MCF 10A (cell line): ENCODE data around the gene EFNA2. TPM values are rescaled to one million over a fixed set of nuclear protein-coding genes. Genes with fewer than 3 reads are reported as not detected.

Experiments
- BruUV-seq: library from RNA; stranded (reverse); fragments of 400-500 nt; replicated peaks from 2 replicates; lab custom pipeline; 2021; lab: Mats Ljungman, UMichigan
- CTCF ChIA-PET: fragments of 300-600 bp; sonication (Branson Sonifier 250); formaldehyde crosslinking; extraction: SDS; loops from one replicate; lab custom pipeline; 2021; ENCODE audit warnings: antibody characterized with exemption, inconsistent platforms; lab: Yijun Ruan, JAX
- POLR2A ChIA-PET: fragments of 300-600, 350-650 bp; sonication (Branson Sonifier 250); formaldehyde crosslinking; extraction: SDS; loops from one replicate; lab custom pipeline; 2020; ENCODE audit warnings: antibody characterized with exemption, inconsistent platforms; lab: Yijun Ruan, JAX
- DNase-seq: peaks from one replicate; pipeline ENCODE4 v3.0.0-alpha.2; 2018; ENCODE audit not compliant: unreplicated experiment
- H3K27ac Mint-ChIP-seq: one replicate; pipeline ENCODE4 v1.8.0; 2022; ENCODE audit warnings: mild to moderate bottlenecking, low read depth, mixed read lengths; ENCODE audit not compliant: unreplicated experiment
- H3K27me3 Mint-ChIP-seq: one replicate; pipeline ENCODE4 v1.8.0; 2022; ENCODE audit warnings: mixed read lengths; ENCODE audit not compliant: insufficient read depth, unreplicated experiment
- H3K36me3 Mint-ChIP-seq: one replicate; pipeline ENCODE4 v1.8.0; 2022; ENCODE audit warnings: mild to moderate bottlenecking, moderate library complexity, mixed read lengths; ENCODE audit not compliant: insufficient read depth, unreplicated experiment
- H3K4me1 Mint-ChIP-seq: one replicate; pipeline ENCODE4 v1.8.0; 2022; ENCODE audit warnings: mixed read lengths; ENCODE audit not compliant: insufficient read depth, unreplicated experiment
- H3K4me3 Mint-ChIP-seq: one replicate; pipeline ENCODE4 v1.8.0; 2022; ENCODE audit warnings: mild to moderate bottlenecking, moderate library complexity, mixed read lengths; ENCODE audit not compliant: unreplicated experiment
- H3K9me3 Mint-ChIP-seq: one replicate; pipeline ENCODE4 v1.8.0; 2022; ENCODE audit warnings: mixed read lengths; ENCODE audit not compliant: unreplicated experiment
- CTCF ChIP-seq: fragments of 200-600 bp; IDR thresholded peaks from one replicate; pipeline ENCODE4 v1.8.0; 2022; ENCODE audit warnings: antibody characterized with exemption, mild to moderate bottlenecking; ENCODE audit not compliant: unreplicated experiment
- intact Hi-C: fragments of 100-400 bp; cut with micrococcal nuclease; formaldehyde crosslinking; loops from 2 replicates; pipeline ENCODE4 v1.14.1; 2022
- total RNA-seq: library from RNA; stranded (reverse); gene quantifications from 2 replicates; pipeline ENCODE4 v1.2.3, GENCODE V29; 2022

EFNA2 gene
- total RNA-seq, 1 experiment from 2014 or later: not detected

GRCh38 chr19:1274081-1274851 is 11.4 kb upstream of the EFNA2 start:
- TF ChIP-seq CTCF: no peak
- POLR2A ChIA-PET: interaction anchor here (0.6 to 2.9 kb wide), 12 partner anchors 8 to 699 kb away, joined by 3 to 21 read pairs (median 3); partner anchors contain the start of gene ATP5F1D
- DNase-seq: no peak
- peak overlapping the region; percentile 77 for H3K4me3 Mint-ChIP-seq
- H3K4me1 Mint-ChIP-seq: peaks cover 13% of the 10 kb centered on the region
- no peaks in the 10 kb centered on the region for H3K9me3 Mint-ChIP-seq
- no peak overlapping the region for H3K27ac Mint-ChIP-seq
- peaks cover 75% of the 10 kb centered on the region for H3K36me3 Mint-ChIP-seq
- no peaks in the 10 kb centered on the region for H3K27me3 Mint-ChIP-seq
- intact Hi-C loops: loop anchor here (10.0 kb wide), 1 partner anchor 111 kb away; the partner anchor contains the start of gene NDUFS7
- CTCF ChIA-PET: interaction anchor here (0.6 to 1.9 kb wide), 6 partner anchors 30 to 180 kb away, joined by 3 to 20 read pairs (median 3); no protein-coding TSS in a partner anchor
- BruUV-seq: no TSS peak

- DNase-seq: no peak
- BruUV-seq: no TSS peak
These were observed 10.8 kb upstream of the EFNA2 start for GRCh38 chr19:1274852-1275259.

GRCh38 chr19:1275260-1275975 is 10.3 kb upstream of the EFNA2 start, which contains the start of gene FAM174C:
FAM174C (plus strand) TSS chr19:1275530; CDS start chr19:1275550, 20 bp downstream.
- TF ChIP-seq CTCF: no peak
- TSS peak; percentile 34 for BruUV-seq
- H3K36me3 Mint-ChIP-seq: peaks cover 74% of the 10 kb centered on the region
- peaks cover 19% of the 10 kb centered on the region for H3K4me1 Mint-ChIP-seq
- intact Hi-C loops: loop anchor here (5.0 to 10.0 kb wide), 2 partner anchors 109 to 237 kb away; partner anchors contain the start of genes ADAMTSL5 and NDUFS7
- DNase-seq: peak; percentile 98
- no peaks in the 10 kb centered on the region for H3K27me3 Mint-ChIP-seq
- H3K4me3 Mint-ChIP-seq: peak within 1 kb of the TSS; percentile 77
- ChIA-PET CTCF (no interaction called here), POLR2A (interaction anchor here (0.6 to 1.9 kb wide), 24 partner anchors 9 to 784 kb away, joined by 3 to 21 read pairs (median 4); partner anchors contain the start of gene ATP5F1D)
- peak within 1 kb of the TSS; percentile 88 for H3K27ac Mint-ChIP-seq
- no peaks in the 10 kb centered on the region for H3K9me3 Mint-ChIP-seq

More at GRCh38 chr19:1274852-1275259, 10.8 kb upstream of the EFNA2 start:
- ChIA-PET POLR2A (interaction anchor here (0.6 to 1.9 kb wide), 25 partner anchors 9 to 785 kb away, joined by 3 to 21 read pairs (median 4); partner anchors contain the start of gene ATP5F1D), CTCF (interaction anchor here (0.6 to 1.9 kb wide), 3 partner anchors 31 to 180 kb away, joined by 3 to 20 read pairs (median 3); no protein-coding TSS in a partner anchor)
- intact Hi-C loops: loop anchor here (5.0 to 10.0 kb wide), 2 partner anchors 110 to 237 kb away; partner anchors contain the start of genes ADAMTSL5 and NDUFS7
- H3K27me3 Mint-ChIP-seq: no peaks in the 10 kb centered on the region
- no peak overlapping the region for H3K27ac Mint-ChIP-seq
- no peak for TF ChIP-seq CTCF
- H3K9me3 Mint-ChIP-seq: no peaks in the 10 kb centered on the region
- peaks cover 75% of the 10 kb centered on the region for H3K36me3 Mint-ChIP-seq
- H3K4me1 Mint-ChIP-seq: peaks cover 14% of the 10 kb centered on the region
- H3K4me3 Mint-ChIP-seq: peak overlapping the region; percentile 77
